NK-92 (cell line): Measurements from ENCODE around the gene NUDT14.

ENCODE experiments used
- DNase-seq: peaks from one replicate; lab custom pipeline; 2025; ENCODE audit not compliant: unreplicated experiment; lab: John Stamatoyannopoulos, UW

NUDT14 gene

DNA sequence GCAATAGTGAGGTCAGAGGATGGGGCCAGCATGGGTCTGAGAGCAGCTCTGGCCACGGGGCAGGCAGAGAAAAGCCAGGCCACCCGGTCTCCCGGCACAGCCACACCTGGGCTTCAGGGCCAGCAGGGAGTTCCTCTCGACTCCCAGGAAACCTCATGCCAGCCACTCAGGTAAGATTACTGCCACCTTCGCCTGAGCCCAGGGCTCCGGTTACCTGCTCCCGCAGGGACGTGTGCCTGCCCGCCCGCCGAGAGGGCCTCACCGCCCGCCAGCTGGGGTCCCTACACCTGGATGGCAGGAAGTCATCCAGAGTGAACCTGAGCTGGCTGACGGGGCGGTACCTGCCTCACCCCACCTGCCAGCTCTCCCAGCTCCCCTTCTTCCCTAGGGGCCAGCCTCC is 19.8 kb downstream of the NUDT14 start:
- DNase-seq, result no peak

DNA sequence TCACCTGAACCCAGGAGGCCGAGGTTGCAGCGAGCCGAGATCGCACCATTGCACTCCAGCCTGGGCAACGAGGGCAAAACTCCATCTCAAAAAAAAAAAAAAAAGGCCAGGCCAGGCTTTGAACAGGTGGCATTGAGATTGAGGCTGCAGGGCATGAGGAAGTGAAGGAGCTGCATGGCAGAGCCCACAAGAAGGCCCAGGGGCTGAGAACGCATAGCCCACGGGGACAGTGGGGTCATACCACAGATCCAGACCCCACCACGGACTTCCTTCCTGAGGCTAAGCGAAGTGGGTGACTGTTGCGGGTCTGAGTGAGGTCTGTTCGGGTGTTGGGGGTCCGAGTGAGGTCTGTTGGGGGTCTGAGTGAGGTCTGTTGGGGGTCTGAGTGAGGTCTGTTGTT is 20.3 kb downstream of the NUDT14 start:
- no peak for DNase-seq

DNA sequence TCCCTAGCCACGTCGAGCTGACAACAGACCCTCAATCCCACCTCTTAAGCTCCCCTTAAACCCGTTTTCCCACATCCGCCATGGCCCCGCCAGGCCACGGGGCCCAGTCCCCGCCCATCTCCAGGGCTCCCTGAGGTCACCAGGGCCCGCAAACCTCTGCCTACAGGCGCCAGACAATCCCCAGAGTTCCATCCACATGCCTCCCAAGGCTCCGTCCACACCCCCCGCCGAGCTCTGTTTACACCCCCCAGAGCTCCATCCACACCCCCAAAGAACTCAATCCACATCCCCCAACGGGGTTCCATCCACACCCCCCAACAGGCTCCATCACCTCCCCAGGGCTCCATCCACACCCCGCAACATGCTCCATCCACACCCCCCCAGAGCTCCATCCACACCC is 21.8 kb downstream of the NUDT14 start:
- DNase-seq, result no peak

DNA sequence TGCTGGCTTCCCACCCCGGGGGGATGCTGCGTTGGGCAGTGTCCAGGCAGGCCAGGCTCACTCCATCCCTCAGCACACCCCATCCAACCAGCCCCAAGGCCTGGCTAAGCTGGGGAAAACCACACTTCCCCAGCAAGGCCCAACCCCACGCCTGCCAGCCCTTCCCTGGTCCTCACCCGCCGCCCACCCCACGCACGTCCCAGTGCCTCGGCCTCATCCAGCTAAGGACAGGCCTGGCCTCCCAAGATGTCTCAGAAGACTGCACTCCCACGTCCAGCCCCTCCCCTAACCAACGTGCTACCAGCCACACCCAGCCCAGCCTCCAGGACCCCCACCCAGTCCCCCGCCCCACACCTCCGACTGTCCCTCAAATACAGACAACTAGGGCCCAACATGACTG is 22.3 kb downstream of the NUDT14 start:
- DNase-seq, result no peak

DNA sequence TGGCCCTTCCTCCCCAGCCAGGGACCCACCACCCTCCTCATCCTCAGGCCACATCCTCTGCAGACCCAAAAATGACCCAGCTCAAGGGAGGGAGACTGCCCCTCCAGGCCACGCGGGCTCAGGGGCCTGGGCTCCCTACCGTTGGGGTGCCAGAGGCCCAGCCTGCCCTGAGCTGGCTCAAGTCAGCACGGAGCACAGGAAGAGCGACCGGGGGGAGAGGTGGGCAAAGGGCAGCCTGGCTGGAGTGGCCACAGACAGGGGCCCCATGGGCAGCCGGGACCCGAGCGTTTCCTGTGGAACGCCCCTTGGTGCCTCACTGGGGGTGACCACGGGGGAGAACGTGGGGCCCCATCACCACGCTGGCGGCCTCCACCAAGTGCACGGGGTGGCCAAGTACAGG is 23.2 kb downstream of the NUDT14 start:
- DNase-seq, result no peak

DNA sequence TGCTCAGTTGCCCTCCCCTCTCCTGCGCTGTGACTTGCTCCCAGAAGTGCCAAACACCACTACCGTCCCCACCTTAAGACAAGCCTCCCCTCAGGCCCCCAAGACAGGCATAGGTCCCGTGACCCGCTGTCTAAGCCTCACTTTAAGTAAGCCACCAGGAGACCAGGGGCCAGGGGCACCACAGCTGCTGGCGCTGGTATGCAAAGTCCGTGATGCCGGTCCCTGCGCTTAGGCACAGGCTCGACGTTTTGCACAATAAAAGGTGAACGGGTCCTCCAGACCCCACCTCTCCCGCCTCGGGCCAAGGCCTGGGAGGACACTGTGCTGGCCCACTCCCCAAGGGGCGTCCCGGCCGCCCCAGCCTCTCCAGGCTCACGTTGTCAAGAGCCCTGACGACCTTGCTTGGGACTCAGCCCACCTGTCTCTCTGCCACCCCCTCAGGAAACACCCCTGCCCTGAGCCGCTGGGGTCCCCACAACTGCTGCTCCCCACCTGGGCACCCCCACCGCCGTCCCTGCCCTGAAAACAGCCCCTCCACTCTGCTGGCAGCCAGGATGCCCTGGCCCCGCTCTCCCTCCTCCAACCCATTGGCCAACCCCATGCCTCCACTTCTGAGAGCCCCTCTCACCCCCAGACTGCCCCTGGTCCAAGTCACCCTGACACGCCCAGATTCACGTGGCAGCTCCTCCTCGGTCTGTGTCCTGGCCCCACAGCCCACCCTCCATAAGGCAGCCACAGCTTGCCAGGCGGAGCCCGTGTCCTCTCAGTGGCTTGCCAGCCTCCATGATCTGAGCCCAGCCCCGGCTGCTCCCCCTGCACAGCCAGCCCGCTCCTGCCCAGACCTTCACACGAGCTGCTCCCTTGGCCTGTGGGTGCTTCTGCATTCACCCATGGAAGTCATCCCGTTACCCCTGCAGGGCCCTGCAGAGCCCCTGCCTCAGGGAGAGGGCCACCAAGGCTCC is 24.4 kb downstream of the NUDT14 start:
- no peak for DNase-seq

DNA sequence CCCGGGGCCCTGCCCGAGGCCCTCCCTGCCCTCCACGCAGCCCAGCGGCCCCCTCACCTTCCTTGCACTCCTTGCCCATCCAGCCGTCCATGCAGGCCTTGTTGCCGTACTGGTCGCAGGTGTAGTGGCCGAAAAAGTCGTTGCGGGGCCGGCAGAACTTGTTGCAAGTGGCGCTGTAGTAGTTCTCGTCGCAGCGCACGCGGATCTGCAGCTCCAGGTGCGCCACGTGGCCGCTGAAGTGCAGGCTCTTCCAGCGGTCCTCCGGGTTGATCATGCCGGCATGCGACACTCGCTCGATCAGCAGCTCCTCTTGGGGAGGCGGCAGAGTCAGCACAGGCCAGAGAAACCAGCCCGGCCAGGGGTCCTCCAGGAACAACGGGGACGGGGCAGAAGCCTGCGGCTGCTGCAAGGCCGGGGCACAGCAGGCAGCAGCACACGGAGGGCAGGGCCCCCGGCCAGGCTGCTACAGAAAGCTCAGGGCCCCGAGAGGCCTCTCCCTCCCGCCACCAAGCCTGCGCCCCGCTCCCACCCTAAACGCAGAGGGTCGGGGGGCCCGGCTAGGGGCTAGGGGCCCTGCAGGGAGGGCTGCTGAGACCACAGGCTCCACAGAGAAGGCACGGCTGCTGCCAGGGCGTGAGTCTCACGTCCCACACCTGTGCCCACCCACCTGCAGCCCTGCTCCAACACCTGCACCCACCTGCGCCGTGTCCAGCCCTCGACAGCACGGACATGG is 25.3 kb downstream of the NUDT14 start:
- DNase-seq, result no peak

DNA sequence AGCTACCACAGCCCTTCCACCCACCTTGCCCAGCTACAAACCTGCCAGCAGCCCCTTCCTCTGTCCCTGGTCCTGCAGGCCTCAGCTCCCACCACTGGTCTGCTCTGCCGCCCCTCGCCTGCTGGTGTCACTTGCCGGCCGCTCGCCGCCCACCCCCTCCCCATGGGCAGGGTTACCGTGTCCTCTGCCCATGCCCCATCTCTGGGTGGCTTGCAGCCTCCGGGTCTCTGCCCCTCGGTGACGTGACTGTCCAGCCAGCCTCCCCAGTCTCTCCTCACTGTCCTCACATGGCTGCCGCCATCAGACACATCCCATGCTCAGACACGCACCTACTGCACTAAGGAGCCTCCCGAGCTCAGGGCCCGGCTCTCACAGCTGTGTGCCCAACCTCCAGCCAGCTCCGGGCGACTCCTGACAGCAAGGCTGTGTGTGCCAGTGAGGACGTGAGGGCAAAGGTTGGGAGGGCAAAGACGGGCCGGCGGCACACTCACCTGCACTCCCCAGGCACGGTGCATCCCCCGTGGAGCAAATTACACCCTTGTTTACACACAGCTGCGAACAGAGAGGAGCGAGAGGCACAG is 26.0 kb downstream of the NUDT14 start:
- no peak for DNase-seq

DNA sequence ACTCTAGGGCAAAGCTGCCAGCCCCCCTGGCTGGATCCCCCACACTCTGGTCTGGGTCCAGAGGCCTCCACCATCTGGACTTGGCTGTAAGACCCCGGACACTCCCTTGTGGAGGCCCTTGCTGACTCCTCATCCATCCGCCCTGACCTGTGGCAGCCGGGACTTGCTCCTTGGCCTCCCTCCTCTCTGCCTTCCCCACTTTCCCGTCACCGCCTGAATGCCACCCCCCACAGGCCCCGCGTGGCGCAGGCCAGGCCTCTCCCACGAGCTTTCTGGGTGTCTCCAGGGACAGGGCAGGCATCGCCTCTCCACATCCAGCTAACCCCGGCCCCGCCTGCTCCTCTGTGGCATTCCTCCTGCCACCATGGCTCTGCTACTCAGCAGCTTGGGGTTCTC is 26.6 kb downstream of the NUDT14 start:
- no peak for DNase-seq

DNA sequence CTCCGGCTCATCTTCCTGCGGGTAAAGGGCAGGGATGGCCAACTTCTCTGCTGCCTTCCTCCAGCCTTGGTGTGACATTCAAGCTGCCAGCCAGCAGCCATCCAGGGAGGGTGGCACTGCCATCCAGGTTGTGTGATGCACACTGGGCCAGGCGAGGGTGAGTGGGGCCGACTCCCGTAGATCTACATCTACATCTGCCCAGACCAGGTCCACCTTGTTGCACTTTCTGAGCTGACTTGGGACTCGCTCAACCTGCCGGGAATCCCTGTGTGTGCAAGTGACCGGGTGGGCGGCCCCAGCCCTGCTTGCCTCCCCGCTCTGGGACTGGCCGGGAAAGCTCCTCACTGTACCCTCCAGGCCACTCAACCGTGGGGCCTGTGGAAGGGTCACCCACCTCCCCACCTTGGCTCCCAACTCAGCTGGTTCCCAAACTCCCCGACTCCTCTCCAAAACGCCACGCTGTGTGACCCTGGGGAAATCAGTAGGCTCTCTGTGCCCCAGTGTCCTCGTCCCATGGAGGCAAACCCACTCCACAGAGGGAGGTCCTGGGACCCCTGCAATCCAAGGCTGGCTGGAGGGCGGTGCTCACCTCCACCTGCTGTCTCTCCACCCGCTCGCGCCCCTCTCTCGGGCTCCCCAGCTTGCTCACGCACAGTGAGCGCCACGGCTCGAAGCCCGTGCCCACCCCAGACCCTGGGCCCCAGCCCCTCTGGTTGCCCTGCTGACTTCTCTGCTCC is 27.2 kb downstream of the NUDT14 start:
- no peak for DNase-seq

DNA sequence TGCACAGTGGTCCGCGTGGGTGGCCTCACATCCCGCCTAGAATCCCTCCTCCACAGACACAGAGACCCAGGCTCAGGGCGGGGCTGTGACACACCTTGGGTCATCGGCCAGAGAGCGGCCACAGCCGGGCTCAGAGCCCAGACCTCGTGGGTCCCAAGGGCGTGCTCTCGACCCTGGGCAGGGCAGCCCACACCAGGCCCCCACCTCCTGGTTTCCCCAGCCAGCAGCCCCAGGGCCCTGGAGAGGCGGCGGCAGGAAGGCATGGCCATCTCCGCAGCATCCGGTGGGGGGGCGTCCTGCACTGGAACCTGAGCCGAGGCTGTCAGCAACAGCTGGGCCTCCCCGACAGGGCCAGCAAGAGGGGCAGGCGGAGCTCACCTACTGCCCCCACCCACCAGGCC is 27.8 kb downstream of the NUDT14 start:
- no peak for DNase-seq

DNA sequence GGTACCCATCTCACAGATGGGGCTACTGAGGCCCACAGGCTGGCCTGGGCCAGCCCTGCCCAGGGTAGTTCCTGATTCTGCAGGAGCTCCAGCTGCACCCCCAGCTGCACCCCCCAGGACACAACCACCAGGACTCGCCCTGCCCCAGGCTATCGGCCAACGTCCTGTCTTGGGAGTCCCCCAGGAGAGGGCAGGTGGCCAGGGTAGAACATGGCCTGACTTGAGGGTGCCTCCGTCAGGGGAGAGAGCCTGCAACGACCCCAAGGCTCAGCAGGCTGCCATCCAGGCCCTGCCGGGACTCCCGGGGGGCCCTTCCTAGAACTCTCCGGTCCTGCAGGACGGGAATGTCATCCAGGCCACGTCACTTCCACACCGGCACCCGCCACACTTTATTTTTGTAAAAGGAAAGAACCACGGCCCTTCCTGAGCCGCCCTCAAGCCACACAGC is 28.3 kb downstream of the NUDT14 start:
- DNase-seq, result no peak

DNA sequence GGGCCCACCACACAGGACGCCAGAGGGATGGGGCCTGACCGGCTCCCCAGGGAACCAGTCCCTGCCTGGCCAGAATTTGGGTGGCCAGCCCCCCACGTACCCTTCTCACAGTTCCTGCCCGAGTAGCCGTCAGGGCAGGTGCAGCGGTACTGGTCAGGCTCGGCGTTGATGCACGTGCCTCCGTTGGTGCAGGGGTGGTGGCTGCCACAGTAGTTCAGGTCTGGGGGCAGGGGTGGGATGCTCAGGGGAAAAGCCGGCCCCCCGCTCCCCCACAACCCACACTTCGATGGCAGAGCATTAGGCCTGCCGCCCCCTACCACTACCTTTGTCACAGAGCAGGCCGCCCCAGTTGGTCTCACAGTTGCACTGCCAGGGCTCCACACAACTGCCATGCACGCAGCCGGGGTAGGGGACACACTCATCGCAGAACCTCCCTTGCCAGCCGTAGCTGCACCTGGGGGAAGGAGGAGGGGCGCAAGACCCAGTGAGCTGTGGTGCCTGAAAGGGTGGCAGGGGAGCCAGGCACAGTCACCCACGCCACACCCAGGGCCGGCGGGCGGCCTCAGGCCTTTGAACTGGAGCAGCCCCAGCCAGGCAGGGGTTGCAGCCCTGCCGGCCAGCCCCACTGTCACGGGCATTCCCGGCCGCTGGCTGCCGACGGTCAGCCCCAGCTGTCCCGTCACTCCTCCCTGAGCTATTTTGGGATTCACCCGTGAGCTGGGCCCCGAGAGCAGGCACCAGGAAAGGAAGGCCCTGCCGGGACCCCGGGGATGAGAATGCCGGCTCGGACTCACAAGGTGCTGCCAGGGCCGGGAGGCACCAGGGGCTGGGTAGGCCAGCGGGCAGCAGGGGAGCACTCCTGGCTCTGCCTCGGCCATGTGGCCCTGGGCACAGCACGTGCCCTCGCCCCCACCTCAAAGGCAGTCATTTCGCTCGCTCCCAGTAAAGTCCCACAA is 29.0 kb downstream of the NUDT14 start:
- no peak for DNase-seq

DNA sequence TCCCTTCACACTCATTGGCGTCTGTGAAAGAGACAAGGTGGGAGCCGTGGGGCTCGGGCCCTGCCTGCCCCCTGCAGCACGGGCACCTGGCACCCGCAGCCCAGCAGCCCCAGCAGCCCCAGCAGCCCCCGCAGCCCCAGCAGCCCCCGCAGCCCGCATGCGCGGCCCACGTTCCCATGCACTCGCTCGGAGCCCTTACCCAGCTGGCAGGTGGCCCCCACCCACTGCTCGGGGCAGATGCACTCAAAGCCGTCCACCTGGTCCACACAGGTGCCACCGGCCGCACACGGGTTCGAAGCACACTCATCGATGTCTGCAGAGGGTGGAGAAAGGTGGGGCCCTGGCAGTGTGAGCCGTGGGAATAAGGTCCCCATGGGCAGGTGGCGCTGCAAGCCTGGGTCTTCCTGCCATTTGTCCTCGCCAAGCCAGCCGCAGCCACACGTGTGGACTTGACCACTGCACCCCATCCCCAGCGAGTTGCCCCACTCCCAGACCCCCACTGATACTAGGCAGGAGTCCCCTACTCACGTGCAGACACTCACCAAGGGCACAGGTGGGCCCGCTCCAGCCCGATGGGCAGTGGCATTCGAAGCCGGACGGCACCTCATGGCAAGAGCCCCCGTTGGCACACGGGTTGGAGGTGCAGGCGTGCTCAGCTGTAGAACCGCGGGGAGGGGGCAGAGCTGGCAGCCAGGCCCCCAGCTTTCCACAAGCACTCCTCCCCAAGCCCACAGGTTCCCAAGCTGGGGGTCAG is 29.9 kb downstream of the NUDT14 start:
- DNase-seq, result no peak

DNA sequence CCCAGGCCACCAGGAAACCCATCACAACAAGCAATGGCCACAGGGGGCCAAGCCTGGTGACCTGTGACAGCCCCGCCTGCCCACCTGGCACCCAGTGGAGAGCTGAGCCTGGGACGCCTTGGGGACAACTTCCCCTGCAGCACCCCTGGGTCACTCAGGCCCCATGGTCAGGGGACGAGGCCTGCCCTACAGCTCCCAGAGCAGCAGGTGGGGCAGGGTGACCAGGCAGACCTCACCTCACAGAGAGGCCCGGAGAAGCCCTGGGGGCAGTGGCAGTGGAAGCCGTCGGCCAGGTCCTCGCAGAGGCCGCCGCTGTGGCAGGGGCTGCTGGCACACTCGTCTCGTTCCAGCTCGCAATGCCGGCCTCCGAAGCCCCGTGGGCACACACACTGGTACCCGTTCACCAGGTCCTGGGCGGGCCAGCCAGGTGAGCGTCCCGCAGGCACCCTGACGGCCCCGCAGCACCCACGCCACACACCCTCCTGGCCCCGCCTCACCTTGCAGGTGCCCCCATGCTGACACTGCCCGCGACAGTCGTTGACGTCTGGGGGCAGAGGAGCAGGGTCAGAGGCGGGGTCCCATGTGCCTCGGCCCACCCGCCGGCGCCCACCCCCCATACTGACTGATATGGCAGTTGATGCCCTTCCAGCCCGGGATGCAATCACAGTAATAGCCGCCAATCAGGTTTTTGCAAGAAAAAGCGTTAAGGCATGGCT is 30.6 kb downstream of the NUDT14 start:
- DNase-seq, result no peak

DNA sequence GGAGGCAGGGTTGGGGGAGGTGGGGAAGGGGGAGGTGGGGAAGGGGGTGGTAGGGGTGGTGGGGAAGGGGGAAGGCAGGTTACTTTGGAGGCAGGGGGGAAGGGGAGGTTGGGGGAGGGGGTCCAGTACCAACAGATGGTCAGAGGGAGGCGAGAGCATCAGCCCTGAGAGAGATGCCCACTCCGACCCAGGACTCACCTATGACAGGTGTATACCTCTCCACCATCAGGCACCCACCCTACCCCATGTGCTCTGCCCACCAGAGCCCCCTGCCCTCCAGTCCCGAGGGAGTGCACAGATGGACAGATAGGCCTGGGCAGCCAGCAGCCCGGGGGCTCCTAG is 31.1 kb downstream of the NUDT14 start:
- DNase-seq, result no peak

DNA sequence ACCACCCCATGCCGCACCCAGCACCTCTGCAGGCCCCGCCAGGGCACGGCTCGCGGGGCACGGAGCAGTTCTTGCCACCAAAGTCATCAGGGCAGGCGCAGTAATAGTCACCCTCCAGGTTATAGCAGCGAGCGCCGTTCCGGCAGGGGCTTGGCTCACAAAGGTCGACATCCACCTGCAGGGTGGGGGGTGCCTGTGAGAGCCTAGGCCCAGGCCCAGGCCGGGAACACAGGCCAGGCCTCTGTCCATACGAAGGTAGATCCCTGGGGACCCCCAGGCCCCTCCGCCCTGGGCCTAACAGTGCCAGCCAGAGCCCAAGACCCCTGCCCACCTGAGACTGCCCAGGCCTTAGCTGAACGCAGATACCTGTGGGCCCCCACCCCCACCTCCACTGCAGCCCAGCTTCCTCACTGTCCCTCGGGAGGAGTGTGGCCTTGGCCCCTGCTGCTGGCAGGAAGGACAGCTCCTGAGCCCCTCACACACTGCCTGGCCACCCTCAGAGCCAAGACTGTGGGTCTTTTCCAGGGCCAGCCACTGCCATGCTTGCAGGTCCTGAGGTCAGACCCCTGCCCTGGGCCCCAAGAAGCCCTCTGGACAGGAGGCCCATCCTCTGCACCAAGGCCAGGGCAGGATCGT is 31.8 kb downstream of the NUDT14 start:
- no peak for DNase-seq

DNA sequence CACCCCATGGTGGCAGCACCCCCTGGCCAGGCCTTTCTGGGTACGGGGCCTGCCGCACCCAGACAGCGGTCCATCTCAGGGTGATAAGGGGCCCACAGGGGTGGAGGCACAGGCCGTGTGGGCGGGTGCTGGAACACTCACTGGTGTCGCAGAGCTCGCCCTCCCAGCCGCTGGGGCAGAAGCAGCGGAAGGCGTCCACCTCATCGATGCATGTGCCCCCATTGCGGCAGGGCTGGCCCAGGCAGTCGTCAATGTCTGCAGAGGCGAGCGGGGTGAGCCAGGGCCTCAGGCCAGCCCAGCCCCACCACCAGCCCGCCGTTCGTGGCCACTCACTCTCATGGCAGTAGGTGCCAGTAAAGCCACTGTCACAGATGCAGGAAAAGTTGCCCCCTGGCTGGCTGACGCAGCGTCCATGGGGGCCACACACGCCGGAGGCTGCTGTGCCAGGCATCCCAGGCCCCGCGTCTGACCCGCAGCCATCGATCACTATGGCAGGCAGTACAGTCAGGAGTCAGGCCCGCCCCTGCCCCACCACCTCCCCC is 32.4 kb downstream of the NUDT14 start:
- no peak for DNase-seq
